Aorta (tissue), 5 donors: ENCODE data around the gene STXBP4. TPM values are rescaled to one million over a fixed set of nuclear protein-coding genes. Genes with fewer than 3 reads are reported as not detected.
"Not testable (repeated sequence)": the region's sequence is repeated elsewhere in the genome, so short reads cannot be mapped to it uniquely, and the experiment has no call there.

ENCODE experiments used
- ATAC-seq: fragments of 200-7000 bp; cut with Tn5 transposase; one replicate; pipeline ENCODE4 v1.9.1; 2022; ENCODE audit warnings: moderate library complexity; ENCODE audit not compliant: low FRiP score
- DNase-seq, 2 donors: peaks; one replicate each; pipeline ENCODE4 v3.0.0-alpha.2; 2020
- H3K27ac ChIP-seq, 2 donors: one replicate each; pipeline ENCODE4 v1.5.1; 2013; ENCODE audit warnings: low read length in 2 of 2, mild to moderate bottlenecking in 2 of 2, moderate library complexity in 2 of 2, control low read depth in 1 of 2, inconsistent platforms in 1 of 2, low read depth in 1 of 2
- H3K27me3 ChIP-seq, 2 donors: one replicate each; pipeline ENCODE4 v1.6.1; 2013; ENCODE audit warnings: control low read depth in 1 of 2, low read length in 1 of 2, mild to moderate bottlenecking in 1 of 2, moderate library complexity in 1 of 2; ENCODE audit not compliant: insufficient read depth in 2 of 2, control insufficient read depth in 1 of 2
- H3K36me3 ChIP-seq, 2 donors: one replicate each; pipeline ENCODE4 v1.6.1; 2013; ENCODE audit warnings: control low read depth in 1 of 2, low read length in 1 of 2, mild to moderate bottlenecking in 1 of 2; ENCODE audit not compliant: insufficient read depth in 2 of 2, control insufficient read depth in 1 of 2
- H3K4me1 ChIP-seq, 2 donors: one replicate each; pipeline ENCODE4 v1.6.1; 2013; ENCODE audit warnings: low read length in 2 of 2, control low read depth in 1 of 2, mild to moderate bottlenecking in 1 of 2, moderate library complexity in 1 of 2; ENCODE audit not compliant: insufficient read depth in 2 of 2, control insufficient read depth in 1 of 2
- H3K4me3 ChIP-seq, 2 donors: one replicate each; pipeline ENCODE4 v1.5.1; 2013; ENCODE audit warnings: low read length in 2 of 2, control low read depth in 1 of 2, mild to moderate bottlenecking in 1 of 2
- H3K9me3 ChIP-seq: one replicate; pipeline ENCODE4 v1.6.1; 2013; ENCODE audit warnings: mild to moderate bottlenecking, low read length; ENCODE audit not compliant: control insufficient read depth
- WGBS, 2 donors: extraction: QIAGEN DNeasy Blood & Tissue Kit; methylation state at CpG; one replicate each; pipeline ENCODE4 v1.1.7; 2013; 5-methylcytosine and 5-hydroxymethylcytosine counted together
- intact Hi-C, 2 donors: fragments of 100-400 bp; cut with DNase I; formaldehyde crosslinking; loops; one replicate each; pipeline versions ENCODE4 v1.14.2 to v1.15.0; 2022
- polyA plus RNA-seq, 2 donors: library from polyadenylated mRNA; stranded (reverse); fragments of 200-250 nt; gene quantifications; one replicate each; pipeline ENCODE4 v1.2.3, GENCODE V29; 2013
- total RNA-seq, 2 donors: library from RNA; stranded (reverse); fragmentation: NEBNext Ultra II Directional; extraction: Animal tissue kit (Norgen Biotek cat#: 25700); gene quantifications; one replicate each; pipeline ENCODE4 v1.2.1, GENCODE V29; 2021
- donor health status: healthy with polysubstance abuse.
- donor health status: Bipolar disorder and iron deficiency.
- donor health status: DM: no; HTN: no; CAD: no.
- donor health status: DM: no; HTN: no; CAD: no.
- donor health status: DM: yes; HTN: yes; CAD: no.

The STXBP4 gene
- total and polyA plus RNA-seq, 4 donors = 0.75 to 21.5 (median 12.2) TPM

GRCh38 chr17:55067697-55068439 lies 99.3 kb downstream of the STXBP4 start:
- WGBS, 2 donors = 79 to 82% methylated on average over 1 of the region's 1 CpG

GRCh38 chr17:55068862-55069811 lies 100.6 kb downstream of the STXBP4 start:
- no peaks in the 10 kb centered on the region for H3K4me1 ChIP-seq
- DNase-seq = no peak
- WGBS, 2 donors = 44 to 59% methylated on average over 4 of the region's 4 CpGs

More at GRCh38 chr17:55067697-55068439, 99.3 kb downstream of the STXBP4 start:
- ATAC-seq (no peak), DNase-seq (no peak)
- intact Hi-C loops = loop anchor here in 1 of 2 donors (10.0 kb wide), 1 partner anchor 63 kb away; no protein-coding TSS in a partner anchor
- Histone ChIP-seq H3K4me3 (no peak overlapping the region), H3K27ac (no peak overlapping the region), H3K27me3 (no peaks in the 10 kb centered on the region), H3K36me3 (no peaks in the 10 kb centered on the region), H3K9me3 (no peaks in the 10 kb centered on the region), H3K4me1 (no peaks in the 10 kb centered on the region)

GRCh38 chr17:55069983-55070529 lies 101.5 kb downstream of the STXBP4 start:
- Histone ChIP-seq H3K4me3 (no peak overlapping the region), H3K27ac (no peak overlapping the region), H3K9me3 (no peaks in the 10 kb centered on the region), H3K27me3 (no peaks in the 10 kb centered on the region), H3K4me1 (no peaks in the 10 kb centered on the region), H3K36me3 (no peaks in the 10 kb centered on the region)
- DNase-seq (no peak), ATAC-seq (no peak)
- intact Hi-C loops = loop anchor here in 1 of 2 donors (10.0 kb wide), 1 partner anchor 65 kb away; no protein-coding TSS in a partner anchor

More at GRCh38 chr17:55068862-55069811, 100.6 kb downstream of the STXBP4 start:
- H3K27me3 ChIP-seq = no peaks in the 10 kb centered on the region
- no peaks in the 10 kb centered on the region for H3K9me3 ChIP-seq
- intact Hi-C loops = loop anchor here in 1 of 2 donors (10.0 kb wide), 1 partner anchor 64 kb away; no protein-coding TSS in a partner anchor
- H3K27ac ChIP-seq = no peak overlapping the region
- H3K4me3 ChIP-seq = no peak overlapping the region
- no peaks in the 10 kb centered on the region for H3K36me3 ChIP-seq
- no peak for ATAC-seq

GRCh38 chr17:55072898-55073297 lies 104.3 kb downstream of the STXBP4 start:
- WGBS, 2 donors = 84% methylated on average over 4 of the region's 4 CpGs
- Histone ChIP-seq H3K4me3 (no peak overlapping the region), H3K36me3 (no peaks in the 10 kb centered on the region), H3K27ac (no peak overlapping the region), H3K9me3 (no peaks in the 10 kb centered on the region), H3K4me1 (no peaks in the 10 kb centered on the region), H3K27me3 (no peaks in the 10 kb centered on the region)
- ATAC-seq = no peak
- DNase-seq = no peak
- intact Hi-C loops = no loop called here

- not testable (repeated sequence) for H3K36me3 ChIP-seq
Observed at GRCh38 chr17:55073467-55073866, 104.9 kb downstream of the STXBP4 start.

GRCh38 chr17:55081559-55081958 lies 113.0 kb downstream of the STXBP4 start:
- Histone ChIP-seq H3K9me3 (no peaks in the 10 kb centered on the region), H3K27ac (no peak overlapping the region), H3K27me3 (no peaks in the 10 kb centered on the region), H3K36me3 (peaks cover 0 to 4% of the 10 kb centered on the region in 2 donors), H3K4me1 (no peaks in the 10 kb centered on the region), H3K4me3 (no peak overlapping the region)
- no peak for DNase-seq
- intact Hi-C loops = no loop called here
- WGBS, 2 donors = 46 to 57% methylated on average over 1 of the region's 1 CpG
- ATAC-seq = no peak

More at GRCh38 chr17:55073467-55073866, 104.9 kb downstream of the STXBP4 start:
- intact Hi-C loops, H3K27ac ChIP-seq, H3K4me1 ChIP-seq, H3K9me3 ChIP-seq, DNase-seq, H3K4me3 ChIP-seq, ATAC-seq, H3K27me3 ChIP-seq: not testable (repeated sequence)
- 97 to 98% methylated on average over 4 of the region's 4 CpGs for WGBS, 2 donors

- no peaks in the 10 kb centered on the region for H3K4me1 ChIP-seq
- peaks cover 0 to 4% of the 10 kb centered on the region in 2 donors for H3K36me3 ChIP-seq
- no peaks in the 10 kb centered on the region for H3K9me3 ChIP-seq
- H3K27me3 ChIP-seq = no peaks in the 10 kb centered on the region
- DNase-seq (no peak), ATAC-seq (peak; percentile 65)
- intact Hi-C loops = no loop called here
- H3K4me3 ChIP-seq = no peak overlapping the region
- H3K27ac ChIP-seq = no peak overlapping the region
- WGBS, 2 donors = 52 to 57% methylated on average over 2 of the region's 2 CpGs
Observed at GRCh38 chr17:55086635-55087058, 118.1 kb downstream of the STXBP4 start.

GRCh38 chr17:55089256-55089655 lies 120.7 kb downstream of the STXBP4 start:
- DNase-seq (no peak), ATAC-seq (no peak)
- Histone ChIP-seq H3K36me3 (peaks cover 0 to 2% of the 10 kb centered on the region in 2 donors), H3K27ac (no peak overlapping the region), H3K4me3 (no peak overlapping the region), H3K27me3 (no peaks in the 10 kb centered on the region), H3K4me1 (no peaks in the 10 kb centered on the region), H3K9me3 (no peaks in the 10 kb centered on the region)
- intact Hi-C loops = no loop called here
- WGBS, 2 donors = 95 to 97% methylated on average over 2 of the region's 2 CpGs
